Measurements from ENCODE around the gene ZBBX.

Gene ZBBX

DNA sequence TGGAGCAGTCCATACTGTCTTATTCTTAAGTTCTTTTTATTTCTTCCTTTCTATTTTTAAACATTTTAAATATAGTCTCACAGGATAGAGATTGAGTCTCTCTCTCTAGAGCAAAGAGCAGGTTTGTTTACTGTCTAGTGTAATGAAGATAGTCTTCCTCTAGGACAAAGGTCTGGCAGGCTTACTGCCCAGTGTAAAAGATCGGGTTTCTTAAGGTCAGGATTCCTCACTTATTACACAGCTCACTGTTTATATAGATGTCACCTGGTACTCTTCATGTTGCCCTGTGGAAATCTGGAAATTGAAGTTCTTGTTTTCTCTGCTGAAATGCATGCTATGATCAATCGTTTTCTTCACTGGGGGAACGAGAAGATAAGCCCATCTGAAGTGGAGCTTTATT, 76.0 kb downstream of the ZBBX start:
- no peak for DNase-seq

DNA sequence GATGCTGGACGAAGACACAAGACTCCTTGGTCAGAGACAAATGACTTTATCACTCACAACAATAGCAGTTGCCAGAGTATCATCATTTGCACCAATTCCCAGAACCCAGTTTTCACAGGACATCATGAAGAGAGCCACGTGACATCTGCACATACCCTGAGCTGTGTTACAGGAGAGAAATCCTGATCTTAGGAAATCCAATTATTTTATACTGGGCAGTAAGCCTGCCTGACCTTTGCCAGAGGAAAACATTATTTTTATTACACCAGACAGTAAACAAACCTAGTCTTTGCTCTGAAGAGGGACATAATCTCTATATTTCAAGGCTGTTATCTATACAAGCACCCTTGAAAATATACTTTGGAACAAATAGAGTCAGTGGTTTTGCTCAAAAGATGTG, 77.4 kb downstream of the ZBBX start:
- DNase-seq: no peak

DNA sequence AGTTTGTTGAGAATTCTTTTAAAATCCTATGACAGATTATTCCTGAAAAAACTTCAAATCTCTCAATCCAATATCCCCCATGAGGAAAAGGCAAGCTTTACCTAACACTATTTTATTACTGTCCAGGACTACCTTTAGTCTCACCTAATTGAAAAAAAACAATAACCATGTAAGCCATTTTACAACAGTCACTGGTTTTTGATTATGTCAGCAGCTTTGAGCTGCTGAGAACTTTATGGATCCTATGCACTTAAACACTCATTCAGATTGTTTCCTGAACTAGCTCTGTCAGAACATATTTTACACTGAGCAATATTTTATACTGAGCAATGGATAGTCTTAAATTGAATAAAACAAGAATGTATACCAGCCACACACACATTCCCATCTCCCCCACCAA, 79.9 kb downstream of the ZBBX start:
- no peak for DNase-seq

DNA sequence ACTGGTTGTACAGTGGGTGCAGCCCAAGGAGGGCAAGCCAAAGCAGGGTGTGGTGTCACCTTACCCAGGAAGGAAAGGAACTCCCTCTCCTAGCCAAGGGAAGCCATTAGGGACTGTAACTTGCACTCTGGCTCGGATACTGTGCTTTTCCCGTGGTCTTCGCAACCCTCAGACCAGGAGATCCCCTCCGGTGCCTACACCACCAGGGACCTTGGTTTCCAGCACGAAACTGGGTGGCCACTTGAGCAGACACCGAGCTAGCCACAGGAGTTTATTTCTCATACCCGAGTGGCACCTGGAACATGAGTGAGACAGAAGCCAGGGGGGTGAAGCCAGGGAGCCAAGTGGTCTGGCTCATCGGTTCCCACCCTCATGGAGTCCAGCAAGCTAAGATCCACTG, 90.7 kb downstream of the ZBBX start:
- DNase-seq: no peak

DNA sequence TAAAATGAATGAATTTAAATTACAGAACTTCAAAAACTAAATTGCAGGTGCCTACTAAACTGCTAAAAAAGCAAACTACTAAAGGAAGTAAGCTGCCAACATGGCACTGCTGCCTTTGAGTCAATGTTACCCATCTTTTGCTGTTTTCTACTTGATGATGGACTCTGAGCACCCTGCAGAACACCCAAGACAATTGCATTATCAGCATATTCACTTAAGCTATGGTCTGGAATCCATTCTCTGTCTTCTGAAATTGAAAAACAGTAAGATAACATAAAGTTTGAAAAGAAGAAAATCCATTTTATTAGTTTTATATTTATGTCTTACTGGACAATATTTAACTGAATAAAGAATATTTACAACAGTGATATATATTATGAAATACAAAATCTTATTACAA, 91.4 kb downstream of the ZBBX start:
- DNase-seq: no peak

DNA sequence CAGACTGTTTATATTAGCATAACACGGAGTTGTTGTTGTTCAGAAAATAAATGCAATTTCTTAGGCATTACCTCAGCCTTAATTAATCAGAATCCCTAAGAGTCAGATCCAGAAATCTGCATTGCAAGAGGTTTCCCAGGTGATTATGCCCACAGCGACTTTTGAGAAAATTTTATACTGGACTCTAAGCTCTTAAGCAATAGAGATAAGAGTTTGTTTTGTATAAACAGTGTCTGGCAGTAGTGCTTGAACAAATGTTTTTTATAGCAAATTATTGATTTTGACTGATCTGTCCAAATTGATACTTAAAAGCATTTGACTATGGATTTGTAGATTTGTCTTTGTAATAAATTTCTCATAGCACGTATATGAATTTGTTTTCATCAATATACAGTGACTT, 92.8 kb downstream of the ZBBX start:
- DNase-seq: no peak

DNA sequence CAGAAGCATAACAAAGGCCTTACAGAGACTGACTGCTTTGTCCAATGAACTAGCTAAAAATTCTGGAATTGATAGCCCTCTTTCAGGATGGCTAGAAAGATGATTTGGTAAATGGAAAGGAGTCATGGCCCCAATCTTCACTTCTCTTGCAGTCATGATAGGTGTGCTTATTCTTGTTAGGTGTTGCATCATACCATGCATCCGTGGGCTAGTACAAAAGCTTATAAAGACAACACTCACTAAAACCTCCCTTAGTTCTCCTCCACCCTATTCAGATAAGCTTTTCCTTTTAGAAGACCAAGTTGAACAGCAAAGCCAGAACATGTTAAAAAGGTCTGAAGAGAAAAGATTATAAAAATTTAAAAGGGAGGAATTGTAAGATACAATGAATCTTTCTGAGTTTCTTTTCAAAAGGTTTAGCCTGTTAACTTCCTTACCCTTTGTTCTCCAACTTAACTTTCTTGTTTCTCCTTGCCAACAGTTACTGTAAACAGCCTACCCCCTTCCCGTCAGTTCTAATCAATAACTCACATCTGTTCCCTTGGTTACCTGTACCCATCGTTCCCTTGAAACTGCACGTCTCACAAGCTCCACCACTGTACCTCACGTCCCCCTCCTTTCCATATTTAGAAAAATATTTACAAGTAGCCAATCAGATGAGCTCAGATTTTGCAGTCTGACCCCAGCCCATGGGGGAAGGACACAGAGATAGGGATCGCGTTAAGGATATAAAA, 105.8 kb downstream of the ZBBX start:
- no peak for DNase-seq

DNA sequence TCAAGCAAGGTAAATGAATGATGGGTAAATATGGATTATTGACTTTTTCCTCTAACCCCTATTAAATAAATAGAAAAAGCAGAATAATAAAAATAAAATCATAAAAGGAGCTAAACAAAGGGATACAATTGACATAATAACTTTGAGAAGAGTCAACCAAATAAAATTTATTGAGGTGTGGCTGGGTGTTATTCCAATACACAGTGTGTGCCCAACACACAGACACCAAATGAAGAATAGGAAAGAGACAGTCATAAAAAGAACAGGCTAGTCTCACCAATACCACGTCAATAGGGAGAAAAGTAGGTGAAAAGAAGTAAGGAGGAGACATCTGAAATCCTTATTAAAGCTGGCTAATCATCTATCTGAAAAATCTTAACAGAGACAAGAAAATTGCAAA, 127.1 kb downstream of the ZBBX start:
- DNase-seq: no peak

DNA sequence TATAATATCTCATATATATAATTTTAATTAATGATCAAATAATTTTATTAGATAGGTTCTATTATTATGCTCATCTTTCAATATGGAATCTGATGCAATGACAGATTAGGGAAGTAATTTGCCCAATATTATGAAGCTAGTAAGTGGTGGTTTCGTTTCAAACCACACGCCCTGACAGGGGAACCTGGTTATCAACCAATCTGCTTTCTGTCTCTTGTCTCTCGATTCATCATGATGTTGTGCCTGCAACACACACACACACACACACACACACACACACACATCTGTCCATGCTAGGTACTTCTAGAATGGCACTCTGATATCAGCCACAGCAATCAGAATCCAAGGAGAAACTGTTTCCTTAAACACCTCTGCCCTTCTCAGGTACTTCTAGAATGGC, 128.4 kb downstream of the ZBBX start:
- DNase-seq: no peak

DNA sequence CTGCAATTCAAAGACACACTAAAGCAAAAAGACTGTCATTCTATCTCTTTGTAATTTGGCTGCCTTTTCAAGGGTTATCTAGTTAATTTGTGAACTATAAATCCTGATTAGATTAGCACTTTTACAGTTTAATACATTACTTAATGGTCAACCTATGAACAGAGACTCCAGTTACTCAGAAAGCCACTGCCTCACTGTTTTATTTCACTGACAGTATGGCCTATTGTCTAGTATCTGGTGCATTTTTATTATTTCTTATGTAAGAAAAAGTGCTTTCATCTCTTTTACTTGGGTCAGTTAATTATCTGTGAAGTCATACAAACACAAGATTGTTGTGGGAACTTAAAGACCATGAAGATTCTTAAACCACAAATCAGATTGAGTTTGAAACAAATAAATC, 133.8 kb downstream of the ZBBX start:
- no peak for DNase-seq

DNA sequence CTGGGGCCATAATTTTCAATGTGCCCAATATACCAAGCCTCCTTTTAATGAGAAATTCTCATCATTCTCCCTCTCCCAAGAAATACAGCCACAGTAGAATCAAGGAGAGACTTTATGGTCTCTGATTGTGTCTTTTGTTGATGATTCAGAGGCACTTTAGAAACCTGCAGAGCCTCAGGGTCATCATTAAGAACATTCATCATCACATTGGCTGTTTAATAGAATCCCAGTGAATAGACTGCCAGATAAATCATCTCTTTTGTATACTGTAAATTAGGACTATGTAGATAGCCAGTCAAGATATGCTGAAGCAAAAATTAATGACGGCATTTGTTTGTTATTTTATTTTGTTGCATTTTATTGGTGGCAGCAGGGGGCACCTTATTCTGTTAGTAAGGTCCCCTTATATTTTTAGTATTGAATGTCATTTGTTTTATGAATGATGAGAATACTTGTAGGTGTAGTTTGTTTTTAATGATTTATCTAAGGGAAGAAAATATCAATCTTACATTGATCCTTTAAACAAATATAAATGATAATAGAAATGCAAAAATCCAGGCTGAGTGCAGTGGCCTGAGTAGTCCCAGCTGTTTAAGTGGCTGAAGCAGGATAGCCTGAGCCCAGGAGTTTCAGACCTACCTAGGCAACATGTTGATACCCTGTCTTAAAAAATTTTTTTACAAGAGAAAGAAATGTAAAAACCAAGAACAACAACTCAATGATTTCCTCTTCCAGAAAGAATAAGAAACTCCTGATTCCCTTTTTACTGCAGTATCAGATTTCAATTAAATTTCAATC, 138.8 kb downstream of the ZBBX start:
- no peak for DNase-seq

DNA sequence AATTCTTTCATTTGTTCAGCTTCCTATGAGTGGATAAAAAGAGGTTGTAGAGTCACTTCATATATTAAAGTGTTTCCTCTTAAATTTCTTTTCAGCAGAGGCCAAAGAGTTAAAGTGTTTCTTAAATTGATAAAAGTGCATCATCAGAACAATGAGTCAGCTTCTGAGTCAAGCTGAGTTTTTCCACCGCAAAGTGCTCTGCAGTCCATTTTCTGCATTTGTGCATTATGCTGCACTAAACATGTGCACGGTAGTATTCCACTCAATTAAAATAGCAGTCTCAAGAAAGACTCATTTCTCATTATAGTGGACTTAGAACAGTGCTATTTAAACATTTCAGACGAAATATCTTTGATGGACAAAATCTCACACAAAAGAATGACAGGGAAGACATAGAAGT, 152.0 kb downstream of the ZBBX start:
- no peak for DNase-seq

DNA sequence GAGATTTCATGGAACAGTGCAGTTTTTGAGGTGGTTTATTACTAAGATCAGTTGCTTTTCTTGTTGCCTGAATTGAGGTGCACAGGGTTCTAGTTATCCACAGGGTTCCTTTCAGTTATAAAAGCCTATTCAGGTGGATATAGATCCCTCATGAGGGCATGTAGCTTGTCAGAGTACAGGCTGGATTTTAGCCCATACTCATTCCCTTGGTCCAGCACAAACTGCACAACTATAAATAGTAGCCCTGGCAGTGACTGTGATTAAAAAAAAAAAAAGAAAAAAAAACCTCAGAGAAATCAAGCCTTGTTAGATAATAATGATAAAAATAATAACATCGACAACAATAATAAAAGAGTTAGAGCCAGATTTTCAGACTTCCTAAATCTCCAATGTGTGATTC, 154.3 kb downstream of the ZBBX start:
- DNase-seq: no peak

DNA sequence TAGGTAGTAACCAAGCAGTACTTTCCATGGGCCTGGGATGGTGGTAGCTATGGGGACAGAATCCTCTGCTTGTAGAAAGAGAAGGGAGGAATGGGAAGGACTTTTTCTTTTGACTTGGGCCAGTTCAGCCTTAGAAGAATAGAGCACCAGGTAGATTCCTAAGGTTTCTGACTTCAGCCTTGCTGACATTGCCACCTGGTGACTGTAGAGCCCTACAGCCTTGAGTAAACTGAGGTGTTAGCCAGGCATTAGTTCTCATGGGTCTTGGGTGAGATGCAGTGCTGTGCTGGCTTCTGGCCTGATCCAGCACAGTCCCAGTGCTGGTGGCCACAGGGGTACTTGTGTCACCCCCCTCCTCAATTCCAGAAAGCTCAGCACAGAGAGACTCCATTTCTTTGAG, 171.1 kb downstream of the ZBBX start:
- no peak for DNase-seq

DNA sequence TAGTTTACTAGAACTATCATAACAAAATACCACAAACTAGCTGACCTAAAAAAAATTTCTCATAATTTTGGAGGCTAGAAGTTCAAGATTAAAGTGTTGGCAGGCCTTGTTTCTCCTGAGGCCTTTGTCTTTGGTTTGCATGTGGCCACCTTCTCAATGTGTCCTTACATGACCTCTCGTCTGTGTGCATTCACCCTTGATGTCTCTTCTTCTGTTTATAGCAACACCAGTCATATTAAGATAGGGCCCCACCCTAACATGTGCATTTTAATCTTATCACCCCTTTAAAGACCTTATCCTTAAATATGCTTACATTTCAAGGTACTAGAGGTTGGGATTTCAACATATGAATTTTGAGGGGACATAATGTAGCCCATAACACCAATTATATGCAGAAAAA, 177.0 kb downstream of the ZBBX start:
- DNase-seq: no peak

DNA sequence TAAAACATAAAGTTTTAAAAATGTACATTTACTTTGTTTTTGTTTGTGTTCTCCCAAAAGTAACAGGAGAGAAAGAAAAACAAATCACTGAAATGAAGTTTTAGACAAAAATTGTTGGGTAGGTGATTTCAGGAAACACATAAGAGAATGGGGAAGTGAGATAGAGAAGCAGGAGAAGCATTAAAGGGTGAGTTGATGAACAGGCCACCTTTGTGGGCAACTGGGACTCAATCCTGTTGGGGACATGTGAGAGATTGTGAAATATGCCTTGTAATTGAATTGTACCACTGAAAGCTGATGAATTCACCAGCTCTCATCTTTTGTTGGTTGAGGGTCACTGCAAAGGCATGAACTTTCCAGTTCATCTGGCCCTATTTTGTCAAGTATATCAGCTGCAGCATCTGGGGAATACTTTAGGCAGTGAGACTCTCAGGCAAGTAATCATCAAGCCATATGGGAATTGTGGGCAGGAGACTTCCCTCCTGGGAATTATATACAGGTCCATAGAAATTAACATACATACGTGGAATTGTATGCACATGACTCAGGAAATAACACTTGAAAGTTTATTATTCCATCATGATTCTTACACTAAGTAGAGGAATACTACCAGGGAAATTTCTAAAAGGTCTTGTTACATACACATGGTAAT, 181.0 kb downstream of the ZBBX start:
- DNase-seq: no peak
